H9 (cell line): Measurements from ENCODE around the gene TOGARAM1. TPM values are rescaled to one million over a fixed set of nuclear protein-coding genes. Genes with fewer than 3 reads are reported as not detected.

Source experiments
- DNase-seq: peaks from one replicate; pipeline ENCODE4 v3.0.0-alpha.2; 2017
- H2AFZ ChIP-seq: one replicate; pipeline ENCODE4 v1.6.1; 2013; ENCODE audit warnings: mild to moderate bottlenecking, low read length, control low read depth, moderate library complexity
- H2AK5ac ChIP-seq: 2 replicates; pipeline ENCODE4 v1.6.1; 2013; ENCODE audit warnings: low read length, control low read depth, mixed read lengths; ENCODE audit not compliant: insufficient read length
- H2BK120ac ChIP-seq: one replicate; pipeline ENCODE4 v1.6.1; 2013; ENCODE audit warnings: low read depth, mild to moderate bottlenecking, low read length, control low read depth, inconsistent platforms; ENCODE audit not compliant: poor library complexity, severe bottlenecking
- H2BK12ac ChIP-seq: 2 replicates; pipeline ENCODE4 v1.6.1; 2013; ENCODE audit warnings: low read length, control low read depth, mixed read lengths, low read depth; ENCODE audit not compliant: insufficient read length
- H2BK15ac ChIP-seq: 2 replicates; pipeline ENCODE4 v1.6.1; 2013; ENCODE audit warnings: low read depth, low read length, control low read depth
- H2BK20ac ChIP-seq: one replicate; pipeline ENCODE4 v1.6.1; 2013; ENCODE audit warnings: low read depth, mild to moderate bottlenecking, low read length, control low read depth, inconsistent platforms; ENCODE audit not compliant: poor library complexity, severe bottlenecking
- H2BK5ac ChIP-seq: 2 replicates; pipeline ENCODE4 v1.6.1; 2013; ENCODE audit warnings: low read length, control low read depth, mixed read lengths; ENCODE audit not compliant: insufficient read length
- H3K14ac ChIP-seq: 2 replicates; pipeline ENCODE4 v1.6.1; 2013; ENCODE audit warnings: low read length, control low read depth; ENCODE audit not compliant: insufficient read depth
- H3K18ac ChIP-seq: 2 replicates; pipeline ENCODE4 v1.6.1; 2013; ENCODE audit warnings: low read depth, mild to moderate bottlenecking, mixed read lengths, low read length, control low read depth; ENCODE audit not compliant: insufficient read length
- H3K23ac ChIP-seq: 2 replicates; pipeline ENCODE4 v1.6.1; 2013; ENCODE audit warnings: low read length, control low read depth, mixed read lengths, low read depth; ENCODE audit not compliant: insufficient read length
- H3K23me2 ChIP-seq: 2 replicates; pipeline ENCODE4 v1.6.1; 2013; ENCODE audit warnings: low read depth, mild to moderate bottlenecking, mixed read lengths, low read length, control low read depth; ENCODE audit not compliant: insufficient read length, poor library complexity, severe bottlenecking
- H3K27ac ChIP-seq: 2 replicates; pipeline ENCODE4 v1.5.1; 2013; ENCODE audit warnings: low read length, control low read depth, mixed read lengths, low read depth; ENCODE audit not compliant: insufficient read length
- H3K27me3 ChIP-seq: 2 replicates; pipeline ENCODE4 v1.6.1; 2013; ENCODE audit warnings: low read length, control low read depth, inconsistent platforms; ENCODE audit not compliant: insufficient read depth
- H3K4ac ChIP-seq: 2 replicates; pipeline ENCODE4 v1.6.1; 2013; ENCODE audit warnings: low read depth, mild to moderate bottlenecking, control low read depth, inconsistent platforms, low read length, moderate library complexity
- H3K4me1 ChIP-seq: 2 replicates; pipeline ENCODE4 v1.6.1; 2013; ENCODE audit warnings: low read length, control low read depth, inconsistent platforms; ENCODE audit not compliant: insufficient read depth
- H3K4me2 ChIP-seq: 2 replicates; pipeline ENCODE4 v1.6.1; 2013; ENCODE audit warnings: low read length, control low read depth, mixed read lengths; ENCODE audit not compliant: insufficient read length, insufficient read depth
- H3K56ac ChIP-seq: 2 replicates; pipeline ENCODE4 v1.6.1; 2013; ENCODE audit warnings: low read depth, mild to moderate bottlenecking, mixed read lengths, low read length, control low read depth; ENCODE audit not compliant: insufficient read length
- H3K79me1 ChIP-seq: 2 replicates; pipeline ENCODE4 v1.6.1; 2013; ENCODE audit warnings: low read depth, mild to moderate bottlenecking, moderate library complexity, low read length, control low read depth, inconsistent platforms; ENCODE audit not compliant: insufficient read depth, poor library complexity, severe bottlenecking
- H3K79me2 ChIP-seq: 2 replicates; pipeline ENCODE4 v1.6.1; 2013; ENCODE audit warnings: low read length, control low read depth, inconsistent platforms; ENCODE audit not compliant: insufficient read depth
- H3K9ac ChIP-seq: 2 replicates; pipeline ENCODE4 v1.6.1; 2013; ENCODE audit warnings: low read length, control low read depth, mixed read lengths; ENCODE audit not compliant: insufficient read length; ENCODE audit errors: extremely low read depth
- H3K9me3 ChIP-seq: one replicate; pipeline ENCODE4 v1.6.1; 2013; ENCODE audit warnings: low read depth, low read length, inconsistent platforms; ENCODE audit not compliant: control insufficient read depth
- H3T11ph ChIP-seq: one replicate; pipeline ENCODE4 v1.6.1; 2013; ENCODE audit warnings: mild to moderate bottlenecking, low read length, control low read depth, inconsistent platforms
- H4K20me1 ChIP-seq: one replicate; pipeline ENCODE4 v1.6.1; 2013; ENCODE audit not compliant: control insufficient read depth, insufficient read length, insufficient read depth
- H4K5ac ChIP-seq: 2 replicates; pipeline ENCODE4 v1.6.1; 2013; ENCODE audit warnings: low read depth, mild to moderate bottlenecking, mixed read lengths, low read length, control low read depth; ENCODE audit not compliant: insufficient read length
- H4K8ac ChIP-seq: replicated peaks from 2 replicates; pipeline ENCODE4 v1.6.1; 2013; ENCODE audit warnings: low read length, control low read depth, mixed read lengths, low read depth; ENCODE audit not compliant: insufficient read length
- H4K91ac ChIP-seq: 2 replicates; pipeline ENCODE4 v1.6.1; 2013; ENCODE audit warnings: low read depth, mild to moderate bottlenecking, moderate library complexity, mixed read lengths, low read length, control low read depth; ENCODE audit not compliant: insufficient read length
- H3K27ac Mint-ChIP-seq, 3 experiments: 2 replicates in 2 of 3; 3 replicates in 1 of 3; pipeline ENCODE4 v1.8.0; 2020 to 2021; ENCODE audit warnings: mixed read lengths in 3 of 3, mild to moderate bottlenecking in 1 of 3, moderate library complexity in 1 of 3
- H3K27me3 Mint-ChIP-seq: 2 replicates; pipeline ENCODE4 v1.8.0; 2021; ENCODE audit warnings: low read depth, mild to moderate bottlenecking, moderate library complexity, mixed read lengths
- H3K36me3 Mint-ChIP-seq, 3 experiments: 2 replicates in 2 of 3; 3 replicates in 1 of 3; pipeline ENCODE4 v1.8.0; 2020 to 2021; ENCODE audit warnings: low read depth in 3 of 3, mixed read lengths in 3 of 3; ENCODE audit not compliant: insufficient read depth in 1 of 3
- H3K4me1 Mint-ChIP-seq, 2 experiments: 2 replicates each; pipeline ENCODE4 v1.8.0; 2020; ENCODE audit warnings: mixed read lengths in 2 of 2
- H3K4me3 Mint-ChIP-seq, 2 experiments: 2 replicates in 1 of 2; 3 replicates in 1 of 2; pipeline ENCODE4 v1.8.0; 2020 to 2021; ENCODE audit warnings: mild to moderate bottlenecking in 2 of 2, mixed read lengths in 2 of 2, moderate library complexity in 1 of 2
- H3K9me3 Mint-ChIP-seq, 2 experiments: 2 replicates in 1 of 2; 3 replicates in 1 of 2; pipeline ENCODE4 v1.8.0; 2020; ENCODE audit warnings: mild to moderate bottlenecking in 2 of 2, mixed read lengths in 2 of 2, moderate library complexity in 1 of 2
- WGBS: extraction: QIAGEN DNeasy Blood & Tissue Kit; methylation state at CpG from one replicate; pipeline ENCODE4 v1.1.7; 2013; ENCODE audit warnings: missing lambda C conversion rate, low lambda C conversion rate, mixed read lengths; ENCODE audit not compliant: insufficient read length; ENCODE audit errors: extremely low coverage; 5-methylcytosine and 5-hydroxymethylcytosine counted together
- total RNA-seq: library from RNA; stranded (reverse); gene quantifications from 2 replicates; pipeline ENCODE4 v1.2.1, GENCODE V29; 2021
- TF ChIP-seq, protein P1 (sequence below): fragments of 200-600 bp; sonication (generic); conservative IDR thresholded peaks from 3 replicates; pipeline ENCODE4 v1.8.0; 2021; ENCODE audit warnings: antibody characterized with exemption, mild to moderate bottlenecking

The TOGARAM1 gene
- total RNA-seq, 1 experiment from 2014 or later: 11.4 TPM

GRCh38 chr14:44995196-44995595 lies 33.2 kb downstream of the TOGARAM1 start:
- H2BK120ac ChIP-seq: no peak overlapping the region
- H4K8ac ChIP-seq: no peak overlapping the region
- no peaks in the 10 kb centered on the region for H3K4me1 Mint-ChIP-seq
- no peaks in the 10 kb centered on the region for H3K9me3 Mint-ChIP-seq
- H3K9ac ChIP-seq: no peak overlapping the region
- no peaks in the 10 kb centered on the region for H3K4me1 ChIP-seq
- H3K4me3 Mint-ChIP-seq: no peak overlapping the region
- no peaks in the 10 kb centered on the region for H3K27me3 ChIP-seq
- H2AK5ac ChIP-seq: no peak overlapping the region
- H3K23ac ChIP-seq: no peak overlapping the region
- no peak overlapping the region for H2BK20ac ChIP-seq
- H4K91ac ChIP-seq: no peak overlapping the region
- DNase-seq: no peak
- no peak overlapping the region for H3K27ac ChIP-seq
- no peaks in the 10 kb centered on the region for H3K9me3 ChIP-seq
- no peaks in the 10 kb centered on the region for H4K20me1 ChIP-seq
- TF ChIP-seq, protein P1, sequence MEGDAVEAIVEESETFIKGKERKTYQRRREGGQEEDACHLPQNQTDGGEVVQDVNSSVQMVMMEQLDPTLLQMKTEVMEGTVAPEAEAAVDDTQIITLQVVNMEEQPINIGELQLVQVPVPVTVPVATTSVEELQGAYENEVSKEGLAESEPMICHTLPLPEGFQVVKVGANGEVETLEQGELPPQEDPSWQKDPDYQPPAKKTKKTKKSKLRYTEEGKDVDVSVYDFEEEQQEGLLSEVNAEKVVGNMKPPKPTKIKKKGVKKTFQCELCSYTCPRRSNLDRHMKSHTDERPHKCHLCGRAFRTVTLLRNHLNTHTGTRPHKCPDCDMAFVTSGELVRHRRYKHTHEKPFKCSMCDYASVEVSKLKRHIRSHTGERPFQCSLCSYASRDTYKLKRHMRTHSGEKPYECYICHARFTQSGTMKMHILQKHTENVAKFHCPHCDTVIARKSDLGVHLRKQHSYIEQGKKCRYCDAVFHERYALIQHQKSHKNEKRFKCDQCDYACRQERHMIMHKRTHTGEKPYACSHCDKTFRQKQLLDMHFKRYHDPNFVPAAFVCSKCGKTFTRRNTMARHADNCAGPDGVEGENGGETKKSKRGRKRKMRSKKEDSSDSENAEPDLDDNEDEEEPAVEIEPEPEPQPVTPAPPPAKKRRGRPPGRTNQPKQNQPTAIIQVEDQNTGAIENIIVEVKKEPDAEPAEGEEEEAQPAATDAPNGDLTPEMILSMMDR: no peak
- no peak overlapping the region for H4K5ac ChIP-seq
- no peak overlapping the region for H2BK15ac ChIP-seq
- no peak overlapping the region for H2BK12ac ChIP-seq
- no peaks in the 10 kb centered on the region for H3K79me1 ChIP-seq
- no peak overlapping the region for H3K4ac ChIP-seq
- H3K27me3 Mint-ChIP-seq: no peaks in the 10 kb centered on the region
- H3K23me2 ChIP-seq: no peaks in the 10 kb centered on the region
- no peak overlapping the region for H3K4me2 ChIP-seq
- no peak overlapping the region for H3K18ac ChIP-seq
- no peak overlapping the region for H2AFZ ChIP-seq
- H2BK5ac ChIP-seq: no peak overlapping the region
- H3K79me2 ChIP-seq: no peaks in the 10 kb centered on the region
- peaks cover 0 to 15% (median 12%) of the 10 kb centered on the region in 3 experiments; a peak in 5 of 7 replicates for H3K36me3 Mint-ChIP-seq
- H3K27ac Mint-ChIP-seq: no peak overlapping the region
- no peak overlapping the region for H3K14ac ChIP-seq
- no CpG with 5 or more reads among the region's 3 CpGs for WGBS
- H3K56ac ChIP-seq: no peak overlapping the region
- no peak overlapping the region for H3T11ph ChIP-seq
